AG04449 (cell line): ENCODE measurements around the gene SHISA9.

Experiments
- CTCF ChIA-PET: fragments of 350-600 bp; formaldehyde crosslinking; extraction: SDS; loops from one replicate; lab custom pipeline; 2021; ENCODE audit warnings: antibody characterized with exemption; lab: Yijun Ruan, JAX
- POLR2A ChIA-PET: fragments of 400-600, 350-600 bp; formaldehyde crosslinking; extraction: SDS; loops from one replicate; lab custom pipeline; 2020; ENCODE audit warnings: antibody characterized with exemption, inconsistent platforms; lab: Yijun Ruan, JAX
- DNase-seq: peaks from one replicate; pipeline ENCODE4 v3.0.0-alpha.2; 2010; ENCODE audit warnings: low read depth, low spot score
- H3K4me3 ChIP-seq: 2 replicates; pipeline ENCODE4 v1.5.1; 2011; ENCODE audit warnings: low read depth, mild to moderate bottlenecking, control low read depth, low read length
- TF ChIP-seq, protein P1 (sequence below): IDR thresholded peaks from one replicate; pipeline ENCODE4 v1.5.1; 2011; ENCODE audit warnings: mild to moderate bottlenecking, moderate library complexity, low read length, control low read depth, inconsistent platforms; ENCODE audit not compliant: insufficient read depth; ENCODE audit errors: missing control alignments

Gene SHISA9

DNA sequence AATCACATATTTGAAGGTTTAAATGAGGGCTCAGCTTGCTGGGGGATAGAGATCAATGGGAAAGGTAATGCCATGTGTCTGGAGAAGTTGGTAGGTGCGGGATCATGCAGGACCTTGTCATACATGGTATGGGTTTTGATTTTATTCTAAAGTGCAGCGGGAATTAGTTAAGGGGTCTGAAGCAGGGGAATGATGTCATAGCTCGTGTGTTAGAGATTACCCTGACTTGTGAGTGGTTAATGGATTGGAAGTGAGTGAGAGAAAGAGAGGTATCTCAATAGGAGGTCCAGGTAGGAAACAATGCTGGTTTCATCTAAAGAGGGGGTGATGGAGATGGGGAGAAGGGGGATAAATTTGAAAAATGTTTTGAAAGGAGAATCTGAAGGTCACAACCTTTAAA is 280.0 kb downstream of the SHISA9 start:
- CTCF ChIA-PET: no interaction called here
- no peak overlapping the region for H3K4me3 ChIP-seq
- TF ChIP-seq, protein P1, sequence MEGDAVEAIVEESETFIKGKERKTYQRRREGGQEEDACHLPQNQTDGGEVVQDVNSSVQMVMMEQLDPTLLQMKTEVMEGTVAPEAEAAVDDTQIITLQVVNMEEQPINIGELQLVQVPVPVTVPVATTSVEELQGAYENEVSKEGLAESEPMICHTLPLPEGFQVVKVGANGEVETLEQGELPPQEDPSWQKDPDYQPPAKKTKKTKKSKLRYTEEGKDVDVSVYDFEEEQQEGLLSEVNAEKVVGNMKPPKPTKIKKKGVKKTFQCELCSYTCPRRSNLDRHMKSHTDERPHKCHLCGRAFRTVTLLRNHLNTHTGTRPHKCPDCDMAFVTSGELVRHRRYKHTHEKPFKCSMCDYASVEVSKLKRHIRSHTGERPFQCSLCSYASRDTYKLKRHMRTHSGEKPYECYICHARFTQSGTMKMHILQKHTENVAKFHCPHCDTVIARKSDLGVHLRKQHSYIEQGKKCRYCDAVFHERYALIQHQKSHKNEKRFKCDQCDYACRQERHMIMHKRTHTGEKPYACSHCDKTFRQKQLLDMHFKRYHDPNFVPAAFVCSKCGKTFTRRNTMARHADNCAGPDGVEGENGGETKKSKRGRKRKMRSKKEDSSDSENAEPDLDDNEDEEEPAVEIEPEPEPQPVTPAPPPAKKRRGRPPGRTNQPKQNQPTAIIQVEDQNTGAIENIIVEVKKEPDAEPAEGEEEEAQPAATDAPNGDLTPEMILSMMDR: no peak
- no peak for DNase-seq
- POLR2A ChIA-PET: no interaction called here

GRCh38 chr16:13186813-13187212 is 285.4 kb downstream of the SHISA9 start:
- H3K4me3 ChIP-seq: no peak overlapping the region
- CTCF ChIA-PET: no interaction called here
- no peak for DNase-seq
- TF ChIP-seq, protein P1: no peak
- POLR2A ChIA-PET: no interaction called here

DNA sequence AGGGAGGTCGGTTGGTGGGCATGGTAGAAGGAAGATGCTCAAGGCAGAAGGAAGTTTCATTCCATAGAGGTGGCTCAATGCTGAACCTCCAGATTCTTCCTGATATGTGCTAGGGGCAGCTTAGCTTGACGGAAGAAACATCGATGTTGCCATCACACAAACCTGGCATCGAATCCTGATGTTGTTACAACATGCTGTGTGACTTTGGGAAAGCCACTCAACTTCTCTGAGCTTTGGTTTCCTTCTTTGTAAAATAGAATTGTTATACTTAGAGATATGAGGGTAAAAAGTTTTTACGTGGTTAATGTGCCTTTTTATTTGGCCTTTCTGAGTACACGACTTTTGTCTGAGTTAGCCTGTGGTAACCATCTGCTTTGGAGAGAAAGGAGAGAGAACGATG is 287.9 kb downstream of the SHISA9 start:
- no peak overlapping the region for H3K4me3 ChIP-seq
- TF ChIP-seq, protein P1: no peak
- CTCF ChIA-PET: no interaction called here
- DNase-seq: no peak
- POLR2A ChIA-PET: no interaction called here

DNA sequence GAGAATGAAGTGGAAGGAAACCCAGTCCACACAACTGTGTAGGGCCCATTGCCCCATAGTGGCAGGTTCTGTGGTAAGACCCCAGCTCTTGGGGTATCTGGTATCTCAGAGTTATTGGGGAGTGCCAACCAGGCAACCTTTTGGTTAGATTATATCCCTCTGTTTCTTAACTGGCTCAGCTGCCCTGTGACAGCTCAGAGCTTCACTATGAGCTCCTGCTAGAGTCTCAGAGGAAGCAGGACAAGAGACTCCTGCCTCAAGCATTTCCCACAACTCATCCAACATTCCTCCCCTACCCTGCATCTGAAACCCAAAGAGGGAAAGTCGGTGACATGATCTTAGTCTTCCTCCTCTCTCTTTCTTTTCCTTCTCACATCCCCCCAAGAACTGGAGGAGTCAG is 292.3 kb downstream of the SHISA9 start:
- H3K4me3 ChIP-seq: no peak overlapping the region
- TF ChIP-seq, protein P1: no peak
- ChIA-PET POLR2A (no interaction called here), CTCF (no interaction called here)
- DNase-seq: no peak

GRCh38 chr16:13194766-13195165 is 293.4 kb downstream of the SHISA9 start:
- CTCF ChIA-PET: no interaction called here
- no peak for DNase-seq
- POLR2A ChIA-PET: no interaction called here
- TF ChIP-seq, protein P1: no peak
- no peak overlapping the region for H3K4me3 ChIP-seq

DNA sequence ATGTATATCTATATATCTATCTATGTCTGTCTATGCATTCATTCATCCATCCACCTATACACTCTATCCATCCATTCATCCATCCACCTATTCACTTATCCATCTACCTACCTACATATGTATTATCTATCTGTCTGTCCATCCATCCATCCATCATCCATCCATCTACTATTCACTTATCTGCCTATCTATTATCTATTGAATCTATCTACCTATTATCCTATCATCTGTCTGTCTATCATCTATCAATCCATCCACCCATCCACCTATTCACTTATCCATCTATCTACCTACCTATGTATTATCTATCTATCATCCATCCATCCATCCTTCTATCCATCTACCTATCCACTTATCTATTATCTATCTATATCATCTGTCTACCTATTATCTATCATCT is 302.3 kb downstream of the SHISA9 start:
- TF ChIP-seq, protein P1: no peak
- no peak for DNase-seq
- POLR2A ChIA-PET: no interaction called here
- CTCF ChIA-PET: no interaction called here
- H3K4me3 ChIP-seq: no peak overlapping the region
